ENCODE data around the gene SLIT1. TPM values are rescaled to one million over a fixed set of nuclear protein-coding genes. Genes with fewer than 3 reads are reported as not detected.

The SLIT1 gene
- polyA plus RNA-seq, 1 donor from 2014 or later: 9.5 TPM

DNA sequence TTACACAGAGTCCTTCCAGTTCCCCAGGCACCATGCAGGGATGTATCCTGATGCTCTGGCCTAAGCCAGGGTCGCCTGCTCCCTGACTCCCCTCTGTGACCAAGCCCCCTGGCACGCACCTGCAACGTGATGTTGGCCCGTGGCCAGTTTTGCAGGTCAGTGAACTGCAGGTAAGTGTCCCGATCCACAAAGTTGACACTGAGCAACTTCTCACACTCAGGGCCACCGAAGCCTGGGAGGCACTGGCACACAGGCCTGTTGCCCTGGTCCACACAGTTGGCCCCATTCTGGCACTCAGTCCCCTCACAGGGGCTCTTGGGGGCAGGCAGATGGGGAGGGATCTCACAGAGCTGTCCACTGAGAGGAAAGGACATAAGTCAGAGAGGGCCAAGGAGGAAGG is 179.4 kb downstream of the SLIT1 start:
- no peaks in the 10 kb centered on the region for H3K9me2 ChIP-seq (ENCODE audit: insufficient read depth, low read length)

DNA sequence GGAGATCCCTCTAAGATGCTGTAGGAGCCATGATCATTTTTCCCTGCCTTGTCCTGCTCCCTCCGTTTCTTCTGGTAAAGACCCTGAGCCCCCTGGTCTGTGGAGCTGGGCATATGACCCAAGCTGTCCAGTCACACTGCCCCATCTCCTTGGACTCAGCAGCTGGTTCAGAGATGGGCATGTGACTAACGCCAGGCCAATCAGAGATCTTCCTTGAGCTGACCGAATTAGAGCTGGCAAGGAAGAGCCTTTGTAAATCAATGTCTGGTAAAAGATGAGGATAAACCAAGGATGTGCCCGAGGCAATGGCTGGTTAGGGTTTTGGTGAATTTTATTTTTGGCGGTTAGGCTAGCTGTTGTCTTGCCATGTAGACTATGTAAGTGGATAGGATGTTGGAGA is 180.4 kb downstream of the SLIT1 start:
- Histone ChIP-seq H3K36me3 (ENCODE audit: insufficient read depth, low read length) (no peaks in the 10 kb centered on the region), H3K9ac (ENCODE audit: low read length) (no peak overlapping the region), H3K4me2 (ENCODE audit: low read length) (no peak overlapping the region), H3K27me3 (ENCODE audit: insufficient read depth, low read depth, low read length) (no peaks in the 10 kb centered on the region), H4K20me1 (ENCODE audit: insufficient read depth) (no peaks in the 10 kb centered on the region), H3K79me2 (replicated peaks; ENCODE audit: insufficient read depth, low read length) (no peaks in the 10 kb centered on the region), H3K4me3 (ENCODE audit: low read length) (no peak overlapping the region), H3F3A (ENCODE audit: insufficient read depth, low read length, poor library complexity, severe bottlenecking) (no peaks in the 10 kb centered on the region), H3K9me2 (ENCODE audit: insufficient read depth, low read length) (no peaks in the 10 kb centered on the region), H3K9me3 (ENCODE audit: low read length) (no peaks in the 10 kb centered on the region), H3K27ac (ENCODE audit: low read length) (no peak overlapping the region), H2AFZ (ENCODE audit: low read depth, low read length) (no peak overlapping the region)
- TF ChIP-seq SMC3 (conservative IDR thresholded peaks at IDR 0.05; ENCODE audit: poor library complexity) (no peak), MXI1 (conservative IDR thresholded peaks at IDR 0.05; ENCODE audit: poor library complexity, severe bottlenecking) (no peak), EP300 (conservative IDR thresholded peaks at IDR 0.05; ENCODE audit: poor library complexity, severe bottlenecking) (no peak)
- TF ChIP-seq, protein P1, sequence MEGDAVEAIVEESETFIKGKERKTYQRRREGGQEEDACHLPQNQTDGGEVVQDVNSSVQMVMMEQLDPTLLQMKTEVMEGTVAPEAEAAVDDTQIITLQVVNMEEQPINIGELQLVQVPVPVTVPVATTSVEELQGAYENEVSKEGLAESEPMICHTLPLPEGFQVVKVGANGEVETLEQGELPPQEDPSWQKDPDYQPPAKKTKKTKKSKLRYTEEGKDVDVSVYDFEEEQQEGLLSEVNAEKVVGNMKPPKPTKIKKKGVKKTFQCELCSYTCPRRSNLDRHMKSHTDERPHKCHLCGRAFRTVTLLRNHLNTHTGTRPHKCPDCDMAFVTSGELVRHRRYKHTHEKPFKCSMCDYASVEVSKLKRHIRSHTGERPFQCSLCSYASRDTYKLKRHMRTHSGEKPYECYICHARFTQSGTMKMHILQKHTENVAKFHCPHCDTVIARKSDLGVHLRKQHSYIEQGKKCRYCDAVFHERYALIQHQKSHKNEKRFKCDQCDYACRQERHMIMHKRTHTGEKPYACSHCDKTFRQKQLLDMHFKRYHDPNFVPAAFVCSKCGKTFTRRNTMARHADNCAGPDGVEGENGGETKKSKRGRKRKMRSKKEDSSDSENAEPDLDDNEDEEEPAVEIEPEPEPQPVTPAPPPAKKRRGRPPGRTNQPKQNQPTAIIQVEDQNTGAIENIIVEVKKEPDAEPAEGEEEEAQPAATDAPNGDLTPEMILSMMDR (IDR thresholded peaks at IDR 0.05; ENCODE audit: poor library complexity, severe bottlenecking): no peak

More for the DNA sequence above, 179.4 kb downstream of the SLIT1 start:
- no peak overlapping the region for H3K4me3 ChIP-seq (ENCODE audit: low read length)
- H3K27me3 ChIP-seq (ENCODE audit: insufficient read depth, low read depth, low read length): no peaks in the 10 kb centered on the region
- no peak overlapping the region for H2AFZ ChIP-seq (ENCODE audit: low read depth, low read length)
- TF ChIP-seq MXI1 (conservative IDR thresholded peaks at IDR 0.05; ENCODE audit: poor library complexity, severe bottlenecking) (no peak), RAD21 (conservative IDR thresholded peaks at IDR 0.05) (no peak), EP300 (conservative IDR thresholded peaks at IDR 0.05; ENCODE audit: poor library complexity, severe bottlenecking) (no peak), EZH2 (IDR thresholded peaks at IDR 0.05; ENCODE audit: borderline replicate concordance, insufficient read depth, low read length, poor library complexity, severe bottlenecking) (no peak)
- H3K9ac ChIP-seq (ENCODE audit: low read length): no peak overlapping the region
- no peaks in the 10 kb centered on the region for H4K20me1 ChIP-seq (ENCODE audit: insufficient read depth)
- H3K9me3 ChIP-seq (ENCODE audit: low read length): no peaks in the 10 kb centered on the region
- H3K79me2 ChIP-seq (replicated peaks; ENCODE audit: insufficient read depth, low read length): no peaks in the 10 kb centered on the region
- no peaks in the 10 kb centered on the region for H3K36me3 ChIP-seq (ENCODE audit: insufficient read depth, low read length)
- H3K4me2 ChIP-seq (ENCODE audit: low read length): no peak overlapping the region
- H3K27ac ChIP-seq (ENCODE audit: low read length): no peak overlapping the region
- no peaks in the 10 kb centered on the region for H3F3A ChIP-seq (ENCODE audit: insufficient read depth, low read length, poor library complexity, severe bottlenecking)

DNA sequence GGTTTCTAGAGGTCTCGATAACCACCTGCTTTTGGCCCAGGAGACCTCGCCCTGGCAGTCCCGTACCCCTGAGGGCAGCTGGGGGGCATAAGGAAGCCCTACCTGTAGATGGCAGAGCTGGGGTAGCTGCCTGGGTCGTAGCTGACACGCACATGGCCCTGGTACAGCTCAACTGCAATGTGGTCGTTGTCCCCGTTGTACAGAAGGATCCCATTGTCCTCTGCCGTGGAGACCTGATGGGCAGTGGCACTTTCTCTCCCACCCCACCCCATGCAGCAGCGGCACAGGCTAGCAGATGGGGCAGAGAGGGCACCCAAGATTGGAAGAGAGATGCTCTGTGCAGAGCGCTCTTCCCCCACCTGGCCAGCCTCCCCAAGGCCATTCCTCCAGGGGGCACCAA is 181.2 kb downstream of the SLIT1 start:
- TF ChIP-seq EP300 (conservative IDR thresholded peaks at IDR 0.05; ENCODE audit: poor library complexity, severe bottlenecking) (no peak), TAF1 (IDR thresholded peaks at IDR 0.05; ENCODE audit: low read depth) (no peak), POLR2AphosphoS5 (IDR thresholded peaks at IDR 0.05) (no peak), SMC3 (conservative IDR thresholded peaks at IDR 0.05; ENCODE audit: poor library complexity) (no peak), RAD21 (conservative IDR thresholded peaks at IDR 0.05) (no peak), EZH2 (IDR thresholded peaks at IDR 0.05; ENCODE audit: borderline replicate concordance, insufficient read depth, low read length, poor library complexity, severe bottlenecking) (no peak), MXI1 (conservative IDR thresholded peaks at IDR 0.05; ENCODE audit: poor library complexity, severe bottlenecking) (no peak)
- TF ChIP-seq, protein P1 (IDR thresholded peaks at IDR 0.05; ENCODE audit: poor library complexity, severe bottlenecking): no peak
- TF ChIP-seq, protein P2, sequence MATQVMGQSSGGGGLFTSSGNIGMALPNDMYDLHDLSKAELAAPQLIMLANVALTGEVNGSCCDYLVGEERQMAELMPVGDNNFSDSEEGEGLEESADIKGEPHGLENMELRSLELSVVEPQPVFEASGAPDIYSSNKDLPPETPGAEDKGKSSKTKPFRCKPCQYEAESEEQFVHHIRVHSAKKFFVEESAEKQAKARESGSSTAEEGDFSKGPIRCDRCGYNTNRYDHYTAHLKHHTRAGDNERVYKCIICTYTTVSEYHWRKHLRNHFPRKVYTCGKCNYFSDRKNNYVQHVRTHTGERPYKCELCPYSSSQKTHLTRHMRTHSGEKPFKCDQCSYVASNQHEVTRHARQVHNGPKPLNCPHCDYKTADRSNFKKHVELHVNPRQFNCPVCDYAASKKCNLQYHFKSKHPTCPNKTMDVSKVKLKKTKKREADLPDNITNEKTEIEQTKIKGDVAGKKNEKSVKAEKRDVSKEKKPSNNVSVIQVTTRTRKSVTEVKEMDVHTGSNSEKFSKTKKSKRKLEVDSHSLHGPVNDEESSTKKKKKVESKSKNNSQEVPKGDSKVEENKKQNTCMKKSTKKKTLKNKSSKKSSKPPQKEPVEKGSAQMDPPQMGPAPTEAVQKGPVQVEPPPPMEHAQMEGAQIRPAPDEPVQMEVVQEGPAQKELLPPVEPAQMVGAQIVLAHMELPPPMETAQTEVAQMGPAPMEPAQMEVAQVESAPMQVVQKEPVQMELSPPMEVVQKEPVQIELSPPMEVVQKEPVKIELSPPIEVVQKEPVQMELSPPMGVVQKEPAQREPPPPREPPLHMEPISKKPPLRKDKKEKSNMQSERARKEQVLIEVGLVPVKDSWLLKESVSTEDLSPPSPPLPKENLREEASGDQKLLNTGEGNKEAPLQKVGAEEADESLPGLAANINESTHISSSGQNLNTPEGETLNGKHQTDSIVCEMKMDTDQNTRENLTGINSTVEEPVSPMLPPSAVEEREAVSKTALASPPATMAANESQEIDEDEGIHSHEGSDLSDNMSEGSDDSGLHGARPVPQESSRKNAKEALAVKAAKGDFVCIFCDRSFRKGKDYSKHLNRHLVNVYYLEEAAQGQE (IDR thresholded peaks at IDR 0.05; ENCODE audit: borderline replicate concordance): no peak
- no peaks in the 10 kb centered on the region for H3F3A ChIP-seq (ENCODE audit: insufficient read depth, low read length, poor library complexity, severe bottlenecking)
- H3K27me3 ChIP-seq (ENCODE audit: insufficient read depth, low read depth, low read length): no peaks in the 10 kb centered on the region
- no peaks in the 10 kb centered on the region for H3K9me3 ChIP-seq (ENCODE audit: low read length)
- no peaks in the 10 kb centered on the region for H4K20me1 ChIP-seq (ENCODE audit: insufficient read depth)
- no peaks in the 10 kb centered on the region for H3K79me2 ChIP-seq (replicated peaks; ENCODE audit: insufficient read depth, low read length)
- H3K27ac ChIP-seq (ENCODE audit: low read length): no peak overlapping the region
- H2AFZ ChIP-seq (ENCODE audit: low read depth, low read length): no peak overlapping the region
- H3K36me3 ChIP-seq (ENCODE audit: insufficient read depth, low read length): no peaks in the 10 kb centered on the region
- no peak overlapping the region for H3K4me2 ChIP-seq (ENCODE audit: low read length)
- no peak overlapping the region for H3K9ac ChIP-seq (ENCODE audit: low read length)
- no peak overlapping the region for H3K4me3 ChIP-seq (ENCODE audit: low read length)
- no peaks in the 10 kb centered on the region for H3K9me2 ChIP-seq (ENCODE audit: insufficient read depth, low read length)

Measured in neural cell (in vitro differentiated cells).